ENCODE results near the gene EXOC2.

EXOC2 gene

GRCh38 chr6:652865-653264 is 40.1 kb downstream of the EXOC2 start:
- H3K27me3 ChIP-seq (replicated peaks; ENCODE audit: control insufficient read depth, insufficient read depth, low read length), result no peaks in the 10 kb centered on the region
- no peak overlapping the region for H3K9ac ChIP-seq (ENCODE audit: low read length)
- no peak overlapping the region for H3K4me3 ChIP-seq (ENCODE audit: low read length)
- no peak for DNase-seq (ENCODE audit: low read depth)
- H3K9me3 ChIP-seq (ENCODE audit: control insufficient read depth, low read length), result no peaks in the 10 kb centered on the region
- no peaks in the 10 kb centered on the region for H3K36me3 ChIP-seq (ENCODE audit: control insufficient read depth, insufficient read depth, low read length, severe bottlenecking)
- H3K4me1 ChIP-seq (ENCODE audit: control insufficient read depth, insufficient read depth, low read length), result peaks cover 9% of the 10 kb centered on the region

- H3K9ac ChIP-seq (ENCODE audit: low read length), result no peak overlapping the region
- no peak for DNase-seq (ENCODE audit: low read depth)
- H3K27me3 ChIP-seq (replicated peaks; ENCODE audit: control insufficient read depth, insufficient read depth, low read length), result no peaks in the 10 kb centered on the region
- H3K36me3 ChIP-seq (ENCODE audit: control insufficient read depth, insufficient read depth, low read length, severe bottlenecking), result no peaks in the 10 kb centered on the region
- H3K9me3 ChIP-seq (ENCODE audit: control insufficient read depth, low read length), result no peaks in the 10 kb centered on the region
- H3K4me3 ChIP-seq (ENCODE audit: low read length), result no peak overlapping the region
- H3K4me1 ChIP-seq (ENCODE audit: control insufficient read depth, insufficient read depth, low read length), result no peaks in the 10 kb centered on the region
These were observed 42.8 kb downstream of the EXOC2 start for GRCh38 chr6:650098-650497.

GRCh38 chr6:642805-643204 is 50.1 kb downstream of the EXOC2 start:
- Histone ChIP-seq H3K27me3 (replicated peaks; ENCODE audit: control insufficient read depth, insufficient read depth, low read length) (no peaks in the 10 kb centered on the region), H3K4me3 (ENCODE audit: low read length) (no peak overlapping the region), H3K9me3 (ENCODE audit: control insufficient read depth, low read length) (peaks cover 6% of the 10 kb centered on the region), H3K4me1 (ENCODE audit: control insufficient read depth, insufficient read depth, low read length) (no peaks in the 10 kb centered on the region), H3K9ac (ENCODE audit: low read length) (no peak overlapping the region), H3K36me3 (ENCODE audit: control insufficient read depth, insufficient read depth, low read length, severe bottlenecking) (no peaks in the 10 kb centered on the region)
- no peak for DNase-seq (ENCODE audit: low read depth)

GRCh38 chr6:641225-641985 is 51.5 kb downstream of the EXOC2 start:
- Histone ChIP-seq H3K9ac (ENCODE audit: low read length) (no peak overlapping the region), H3K9me3 (ENCODE audit: control insufficient read depth, low read length) (peaks cover 6% of the 10 kb centered on the region)

GRCh38 chr6:636488-636887 is 56.5 kb downstream of the EXOC2 start:
- Histone ChIP-seq H3K9me3 (ENCODE audit: control insufficient read depth, low read length) (peaks cover 2% of the 10 kb centered on the region), H3K4me3 (ENCODE audit: low read length) (no peak overlapping the region), H3K36me3 (ENCODE audit: control insufficient read depth, insufficient read depth, low read length, severe bottlenecking) (peaks cover 27% of the 10 kb centered on the region), H3K4me1 (ENCODE audit: control insufficient read depth, insufficient read depth, low read length) (no peaks in the 10 kb centered on the region), H3K27me3 (replicated peaks; ENCODE audit: control insufficient read depth, insufficient read depth, low read length) (no peaks in the 10 kb centered on the region), H3K9ac (ENCODE audit: low read length) (no peak overlapping the region)
- DNase-seq (ENCODE audit: low read depth), result no peak

More at GRCh38 chr6:641225-641985, 51.5 kb downstream of the EXOC2 start:
- H3K36me3 ChIP-seq (ENCODE audit: control insufficient read depth, insufficient read depth, low read length, severe bottlenecking), result peaks cover 8% of the 10 kb centered on the region
- H3K4me3 ChIP-seq (ENCODE audit: low read length), result no peak overlapping the region
- H3K4me1 ChIP-seq (ENCODE audit: control insufficient read depth, insufficient read depth, low read length), result no peaks in the 10 kb centered on the region
- H3K27me3 ChIP-seq (replicated peaks; ENCODE audit: control insufficient read depth, insufficient read depth, low read length), result no peaks in the 10 kb centered on the region
- DNase-seq (ENCODE audit: low read depth), result no peak

- peaks cover 27% of the 10 kb centered on the region for H3K36me3 ChIP-seq (ENCODE audit: control insufficient read depth, insufficient read depth, low read length, severe bottlenecking)
- no peak for DNase-seq (ENCODE audit: low read depth)
- no peaks in the 10 kb centered on the region for H3K9me3 ChIP-seq (ENCODE audit: control insufficient read depth, low read length)
- no peak overlapping the region for H3K4me3 ChIP-seq (ENCODE audit: low read length)
- no peaks in the 10 kb centered on the region for H3K4me1 ChIP-seq (ENCODE audit: control insufficient read depth, insufficient read depth, low read length)
- H3K9ac ChIP-seq (ENCODE audit: low read length), result no peak overlapping the region
- H3K27me3 ChIP-seq (replicated peaks; ENCODE audit: control insufficient read depth, insufficient read depth, low read length), result no peaks in the 10 kb centered on the region
These were observed 57.7 kb downstream of the EXOC2 start for GRCh38 chr6:635233-635632.

- DNase-seq (ENCODE audit: low read depth), result no peak
- no peak overlapping the region for H3K4me3 ChIP-seq (ENCODE audit: low read length)
- H3K9ac ChIP-seq (ENCODE audit: low read length), result no peak overlapping the region
- H3K9me3 ChIP-seq (ENCODE audit: control insufficient read depth, low read length), result no peaks in the 10 kb centered on the region
- H3K4me1 ChIP-seq (ENCODE audit: control insufficient read depth, insufficient read depth, low read length), result no peaks in the 10 kb centered on the region
- H3K36me3 ChIP-seq (ENCODE audit: control insufficient read depth, insufficient read depth, low read length, severe bottlenecking), result peaks cover 27% of the 10 kb centered on the region
- no peaks in the 10 kb centered on the region for H3K27me3 ChIP-seq (replicated peaks; ENCODE audit: control insufficient read depth, insufficient read depth, low read length)
These were observed 59.3 kb downstream of the EXOC2 start for GRCh38 chr6:633611-634010.

- no peak for DNase-seq (ENCODE audit: low read depth)
- Histone ChIP-seq H3K36me3 (ENCODE audit: control insufficient read depth, insufficient read depth, low read length, severe bottlenecking) (peaks cover 11% of the 10 kb centered on the region), H3K4me3 (ENCODE audit: low read length) (no peak overlapping the region), H3K27me3 (replicated peaks; ENCODE audit: control insufficient read depth, insufficient read depth, low read length) (no peaks in the 10 kb centered on the region), H3K9ac (ENCODE audit: low read length) (no peak overlapping the region), H3K4me1 (ENCODE audit: control insufficient read depth, insufficient read depth, low read length) (no peaks in the 10 kb centered on the region), H3K9me3 (ENCODE audit: control insufficient read depth, low read length) (no peaks in the 10 kb centered on the region)
These were observed 64.2 kb downstream of the EXOC2 start for GRCh38 chr6:628766-629165.

- H3K4me3 ChIP-seq (ENCODE audit: low read length), result no peak overlapping the region
- no peak for DNase-seq (ENCODE audit: low read depth)
- H3K36me3 ChIP-seq (ENCODE audit: control insufficient read depth, insufficient read depth, low read length, severe bottlenecking), result peaks cover 6% of the 10 kb centered on the region
- no peaks in the 10 kb centered on the region for H3K9me3 ChIP-seq (ENCODE audit: control insufficient read depth, low read length)
- H3K27me3 ChIP-seq (replicated peaks; ENCODE audit: control insufficient read depth, insufficient read depth, low read length), result no peaks in the 10 kb centered on the region
- H3K4me1 ChIP-seq (ENCODE audit: control insufficient read depth, insufficient read depth, low read length), result no peaks in the 10 kb centered on the region
- no peak overlapping the region for H3K9ac ChIP-seq (ENCODE audit: low read length)
These were observed 66.7 kb downstream of the EXOC2 start for GRCh38 chr6:626236-626635.

GRCh38 chr6:624979-625378 is 68.0 kb downstream of the EXOC2 start:
- Histone ChIP-seq H3K4me3 (ENCODE audit: low read length) (no peak overlapping the region), H3K36me3 (ENCODE audit: control insufficient read depth, insufficient read depth, low read length, severe bottlenecking) (peaks cover 6% of the 10 kb centered on the region), H3K27me3 (replicated peaks; ENCODE audit: control insufficient read depth, insufficient read depth, low read length) (no peaks in the 10 kb centered on the region), H3K9ac (ENCODE audit: low read length) (no peak overlapping the region), H3K4me1 (ENCODE audit: control insufficient read depth, insufficient read depth, low read length) (no peaks in the 10 kb centered on the region), H3K9me3 (ENCODE audit: control insufficient read depth, low read length) (no peaks in the 10 kb centered on the region)
- peak; percentile 42 for DNase-seq (ENCODE audit: low read depth)

- Histone ChIP-seq H3K9me3 (ENCODE audit: control insufficient read depth, low read length) (no peaks in the 10 kb centered on the region), H3K36me3 (ENCODE audit: control insufficient read depth, insufficient read depth, low read length, severe bottlenecking) (peaks cover 13% of the 10 kb centered on the region), H3K9ac (ENCODE audit: low read length) (no peak overlapping the region), H3K4me3 (ENCODE audit: low read length) (no peak overlapping the region), H3K27me3 (replicated peaks; ENCODE audit: control insufficient read depth, insufficient read depth, low read length) (no peaks in the 10 kb centered on the region), H3K4me1 (ENCODE audit: control insufficient read depth, insufficient read depth, low read length) (no peaks in the 10 kb centered on the region)
- DNase-seq (ENCODE audit: low read depth), result no peak
These were observed 70.5 kb downstream of the EXOC2 start for GRCh38 chr6:622462-622861.

- no peaks in the 10 kb centered on the region for H3K4me1 ChIP-seq (ENCODE audit: control insufficient read depth, insufficient read depth, low read length)
These were observed 71.0 kb downstream of the EXOC2 start for GRCh38 chr6:621931-622330.

More at GRCh38 chr6:621931-622330, 71.0 kb downstream of the EXOC2 start:
- Histone ChIP-seq H3K9ac (ENCODE audit: low read length) (no peak overlapping the region), H3K9me3 (ENCODE audit: control insufficient read depth, low read length) (no peaks in the 10 kb centered on the region), H3K27me3 (replicated peaks; ENCODE audit: control insufficient read depth, insufficient read depth, low read length) (no peaks in the 10 kb centered on the region), H3K36me3 (ENCODE audit: control insufficient read depth, insufficient read depth, low read length, severe bottlenecking) (peaks cover 18% of the 10 kb centered on the region), H3K4me3 (ENCODE audit: low read length) (no peak overlapping the region)
- no peak for DNase-seq (ENCODE audit: low read depth)
